Osteocyte (in vitro differentiated cells): ENCODE results near the gene CDYL. TPM values are rescaled to one million over a fixed set of nuclear protein-coding genes. Genes with fewer than 3 reads are reported as not detected.

Source experiments
- DNase-seq: peaks from one replicate; pipeline ENCODE4 v3.0.0; 2021; ENCODE audit warnings: mixed read lengths; ENCODE audit not compliant: unreplicated experiment; ENCODE audit errors: extremely low spot score
- H3K27ac Mint-ChIP-seq: one replicate; pipeline ENCODE4 v1.8.0; 2021; ENCODE audit warnings: mild to moderate bottlenecking, mixed read lengths; ENCODE audit not compliant: unreplicated experiment
- H3K27me3 Mint-ChIP-seq: one replicate; pipeline ENCODE4 v1.8.0; 2021; ENCODE audit warnings: mixed read lengths; ENCODE audit not compliant: unreplicated experiment
- H3K36me3 Mint-ChIP-seq: one replicate; pipeline ENCODE4 v1.8.0; 2021; ENCODE audit warnings: mixed read lengths; ENCODE audit not compliant: unreplicated experiment
- H3K4me1 Mint-ChIP-seq: one replicate; pipeline ENCODE4 v1.8.0; 2021; ENCODE audit warnings: mixed read lengths; ENCODE audit not compliant: unreplicated experiment
- H3K4me3 Mint-ChIP-seq: one replicate; pipeline ENCODE4 v1.8.0; 2021; ENCODE audit warnings: mild to moderate bottlenecking, moderate library complexity, mixed read lengths; ENCODE audit not compliant: unreplicated experiment
- H3K9me3 Mint-ChIP-seq: one replicate; pipeline ENCODE4 v1.8.0; 2021; ENCODE audit warnings: mixed read lengths; ENCODE audit not compliant: unreplicated experiment
- total RNA-seq: library from RNA; stranded (reverse); gene quantifications from 2 replicates; pipeline ENCODE4 v1.2.1, GENCODE V29; 2021
- TF ChIP-seq, protein P1 (sequence below): fragments of 200-600 bp; sonication (generic); IDR thresholded peaks from 2 replicates; pipeline ENCODE4 v1.5.0; 2021; ENCODE audit warnings: antibody characterized with exemption, mild to moderate bottlenecking, moderate library complexity

Gene CDYL
- total RNA-seq, 1 donor from 2014 or later = 39.8 TPM

DNA sequence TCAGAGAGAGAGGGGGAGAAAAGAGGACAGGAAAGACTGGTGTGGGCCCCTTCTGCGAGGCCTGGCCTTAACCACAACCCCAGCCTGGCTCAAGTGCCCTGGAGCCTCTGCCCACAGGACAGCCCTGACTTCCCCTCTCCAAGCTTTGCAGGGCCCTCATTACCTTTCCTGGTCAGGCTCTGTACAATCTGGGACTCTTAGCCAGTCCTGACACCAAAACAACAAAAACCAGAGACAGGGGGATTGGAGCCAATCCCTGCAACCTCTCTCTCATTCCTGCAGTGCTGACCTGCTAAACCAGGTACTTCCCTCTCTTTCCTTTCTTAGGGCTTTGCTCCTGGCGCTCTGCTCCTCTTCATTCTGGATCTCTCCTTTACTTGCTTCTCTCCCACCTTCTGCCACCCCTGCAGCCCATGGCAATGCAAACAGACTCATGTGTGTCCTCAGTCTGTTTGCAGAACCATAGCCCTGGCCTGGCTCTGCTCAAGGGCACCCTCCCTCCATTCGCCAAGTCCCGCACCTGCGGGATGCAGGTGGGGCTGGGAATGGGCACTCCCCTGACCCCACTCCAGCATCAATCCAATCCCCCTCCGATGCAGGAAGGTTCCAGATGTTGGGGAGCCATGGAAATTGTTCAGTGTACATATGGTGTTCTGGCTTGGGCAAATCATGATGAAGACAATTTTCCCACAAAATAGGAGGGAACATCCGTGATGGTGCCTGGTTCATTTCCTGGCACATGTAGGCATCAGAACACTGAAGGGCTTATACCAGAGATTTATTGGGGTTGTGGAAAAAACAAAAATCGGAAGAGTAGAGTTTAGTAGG, 189.6 kb downstream of the CDYL start:
- TF ChIP-seq, protein P1, sequence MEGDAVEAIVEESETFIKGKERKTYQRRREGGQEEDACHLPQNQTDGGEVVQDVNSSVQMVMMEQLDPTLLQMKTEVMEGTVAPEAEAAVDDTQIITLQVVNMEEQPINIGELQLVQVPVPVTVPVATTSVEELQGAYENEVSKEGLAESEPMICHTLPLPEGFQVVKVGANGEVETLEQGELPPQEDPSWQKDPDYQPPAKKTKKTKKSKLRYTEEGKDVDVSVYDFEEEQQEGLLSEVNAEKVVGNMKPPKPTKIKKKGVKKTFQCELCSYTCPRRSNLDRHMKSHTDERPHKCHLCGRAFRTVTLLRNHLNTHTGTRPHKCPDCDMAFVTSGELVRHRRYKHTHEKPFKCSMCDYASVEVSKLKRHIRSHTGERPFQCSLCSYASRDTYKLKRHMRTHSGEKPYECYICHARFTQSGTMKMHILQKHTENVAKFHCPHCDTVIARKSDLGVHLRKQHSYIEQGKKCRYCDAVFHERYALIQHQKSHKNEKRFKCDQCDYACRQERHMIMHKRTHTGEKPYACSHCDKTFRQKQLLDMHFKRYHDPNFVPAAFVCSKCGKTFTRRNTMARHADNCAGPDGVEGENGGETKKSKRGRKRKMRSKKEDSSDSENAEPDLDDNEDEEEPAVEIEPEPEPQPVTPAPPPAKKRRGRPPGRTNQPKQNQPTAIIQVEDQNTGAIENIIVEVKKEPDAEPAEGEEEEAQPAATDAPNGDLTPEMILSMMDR = no peak
- Mint-ChIP-seq H3K4me1 (no peaks in the 10 kb centered on the region), H3K9me3 (no peaks in the 10 kb centered on the region), H3K27ac (no peak overlapping the region), H3K27me3 (peaks cover 1% of the 10 kb centered on the region), H3K36me3 (no peaks in the 10 kb centered on the region), H3K4me3 (no peak overlapping the region)
- peak; percentile 78 for DNase-seq

DNA sequence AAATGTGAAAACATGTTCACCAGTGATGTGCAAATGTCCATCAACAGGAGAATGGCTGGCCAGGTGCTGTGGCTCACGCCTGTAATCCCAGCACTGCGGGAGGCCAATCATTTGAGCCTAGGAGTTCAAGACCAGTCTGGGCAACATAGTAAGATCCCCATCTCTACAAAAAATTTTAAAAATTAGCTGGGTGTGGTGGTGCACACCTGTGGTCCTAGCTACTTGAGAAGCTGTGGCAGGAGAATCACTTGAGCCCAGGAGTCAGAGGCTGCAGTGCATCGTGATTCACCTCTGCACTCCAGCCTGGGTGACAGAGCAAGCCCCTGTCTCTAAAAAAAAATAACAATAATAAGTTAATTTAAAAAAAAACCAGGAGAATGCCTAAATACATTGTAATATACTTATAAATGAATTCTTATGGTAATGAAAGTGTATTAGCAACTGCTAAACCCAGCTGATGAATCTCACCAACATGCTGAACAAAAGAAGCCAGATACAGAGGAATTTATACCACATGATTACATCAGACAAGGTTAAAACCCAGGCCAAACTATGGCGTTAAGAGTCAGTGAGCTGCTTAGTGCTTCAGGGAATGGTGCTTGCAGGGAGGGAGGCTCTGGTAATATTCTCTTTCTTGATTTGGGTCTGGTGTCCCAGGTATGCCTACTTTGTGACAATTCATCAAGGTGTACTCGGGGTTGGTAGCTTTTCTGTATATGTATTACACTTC, 191.3 kb downstream of the CDYL start:
- no peak overlapping the region for H3K27ac Mint-ChIP-seq
- peaks cover 2% of the 10 kb centered on the region for H3K4me1 Mint-ChIP-seq
- H3K36me3 Mint-ChIP-seq = no peaks in the 10 kb centered on the region
- H3K4me3 Mint-ChIP-seq = no peak overlapping the region
- H3K9me3 Mint-ChIP-seq = no peaks in the 10 kb centered on the region
- H3K27me3 Mint-ChIP-seq = peaks cover 3% of the 10 kb centered on the region
- DNase-seq = peak; percentile 36
- TF ChIP-seq, protein P1 = no peak

DNA sequence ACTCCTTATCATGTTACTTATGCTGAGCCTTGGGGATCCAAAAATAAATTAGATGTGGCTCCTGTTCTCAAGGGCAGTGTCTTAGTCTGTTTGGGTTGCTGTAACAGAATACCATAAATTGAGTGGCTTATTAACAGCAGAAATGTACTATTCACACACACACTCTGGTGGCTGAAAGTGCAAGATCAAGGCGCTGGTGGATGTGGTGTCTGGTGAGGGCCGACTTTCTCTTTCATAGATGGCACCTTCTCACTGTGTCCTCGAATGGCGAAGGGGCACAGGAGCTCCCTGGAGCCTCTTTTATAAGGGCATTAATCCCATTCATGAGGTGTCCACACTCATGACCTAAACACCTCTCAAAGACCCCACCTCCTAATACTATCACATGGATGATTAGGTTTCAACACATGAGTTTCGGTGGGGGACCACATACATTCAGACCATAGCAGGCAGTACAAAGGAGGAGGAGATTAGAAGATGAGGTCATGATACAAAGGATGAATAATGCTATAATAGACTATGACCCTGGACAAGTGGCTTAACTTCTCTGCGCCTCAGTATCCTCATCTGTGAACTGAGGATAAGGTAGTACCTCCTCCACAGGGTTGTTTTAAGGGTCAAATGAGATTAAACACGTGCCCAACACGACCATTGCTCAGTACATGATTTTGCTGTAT, 193.5 kb downstream of the CDYL start:
- peaks cover 3% of the 10 kb centered on the region for H3K27me3 Mint-ChIP-seq
- H3K9me3 Mint-ChIP-seq = no peaks in the 10 kb centered on the region
- no peak overlapping the region for H3K4me3 Mint-ChIP-seq
- H3K36me3 Mint-ChIP-seq = no peaks in the 10 kb centered on the region
- DNase-seq = peak; percentile 36
- peaks cover 18% of the 10 kb centered on the region for H3K4me1 Mint-ChIP-seq
- H3K27ac Mint-ChIP-seq = no peak overlapping the region
- TF ChIP-seq, protein P1 = no peak

DNA sequence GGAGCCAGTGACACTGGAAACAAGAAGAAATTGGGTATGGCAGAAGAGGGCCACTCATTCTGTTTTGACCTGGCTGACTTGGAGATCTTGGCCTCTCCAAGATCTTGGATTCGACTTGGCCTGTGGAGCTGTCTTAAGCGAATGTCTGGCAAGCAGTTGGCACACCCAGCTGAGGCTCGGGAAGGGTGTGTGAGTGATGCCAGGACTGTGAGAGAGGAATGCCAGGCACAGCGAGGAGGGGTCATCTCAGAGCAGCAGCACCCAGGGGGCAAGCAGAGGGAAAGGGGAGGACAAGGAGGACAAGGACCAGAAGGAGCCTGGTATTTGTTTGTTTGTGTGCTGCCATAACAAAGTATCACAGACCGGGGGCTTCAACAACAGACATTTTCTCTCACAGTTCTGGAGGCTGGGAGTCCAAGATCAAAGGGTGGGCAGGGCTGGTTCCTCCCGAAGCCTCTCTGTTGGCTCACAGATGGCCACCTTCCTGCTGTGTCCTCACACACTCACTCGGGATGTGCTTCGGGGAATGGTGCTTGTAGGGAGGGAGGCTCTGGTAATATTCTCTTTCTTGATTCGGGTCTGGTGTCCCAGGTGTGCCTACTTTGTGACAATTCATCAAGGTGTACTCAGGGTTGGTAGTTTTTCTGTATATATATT, 194.7 kb downstream of the CDYL start:
- Mint-ChIP-seq H3K36me3 (no peaks in the 10 kb centered on the region), H3K4me1 (peaks cover 20% of the 10 kb centered on the region), H3K9me3 (no peaks in the 10 kb centered on the region), H3K27me3 (peaks cover 3% of the 10 kb centered on the region), H3K4me3 (no peak overlapping the region), H3K27ac (no peak overlapping the region)
- DNase-seq = peak; percentile 49
- TF ChIP-seq, protein P1 = no peak
